Neutrophil (primary cell): ENCODE data around the gene KCTD16.

Source experiments
- H3K27ac ChIP-seq: fragments of 200-600 bp; sonication (generic); 2 replicates; pipeline ENCODE4 v1.5.1; 2016; ENCODE audit warnings: mild to moderate bottlenecking, moderate library complexity
- H3K27me3 ChIP-seq: fragments of 200-600 bp; sonication (generic); 2 replicates; pipeline ENCODE4 v1.6.0; 2016; ENCODE audit warnings: mild to moderate bottlenecking
- H3K36me3 ChIP-seq: fragments of 200-600 bp; sonication (generic); 2 replicates; pipeline ENCODE4 v1.5.1; 2017
- H3K4me1 ChIP-seq, 2 experiments: fragments of 200-600 bp in 1 of 2; sonication (generic) in 1 of 2; 1 replicate in 1 of 2; 2 replicates in 1 of 2; pipeline versions ENCODE4 v1.5.1 to v1.6.1; 2013 to 2016; ENCODE audit warnings: low read depth in 1 of 2, low read length in 1 of 2, mild to moderate bottlenecking in 1 of 2, moderate library complexity in 1 of 2; ENCODE audit not compliant: control insufficient read depth in 1 of 2, insufficient read depth in 1 of 2
- H3K4me3 ChIP-seq, 2 experiments: fragments of 200-600 bp in 1 of 2; sonication (generic) in 1 of 2; 1 replicate in 1 of 2; 2 replicates in 1 of 2; pipeline ENCODE4 v1.5.1; 2013 to 2016; ENCODE audit warnings: low read depth in 1 of 2, low read length in 1 of 2, mild to moderate bottlenecking in 1 of 2, moderate library complexity in 1 of 2
- H3K9me3 ChIP-seq: fragments of 200-600 bp; sonication (generic); 2 replicates; pipeline ENCODE4 v1.5.1; 2016
- CTCF ChIP-seq: fragments of 200-600 bp; sonication (generic); IDR thresholded peaks from 2 replicates; pipeline ENCODE4 v1.5.1; 2016; ENCODE audit warnings: antibody characterized with exemption

KCTD16 gene

GRCh38 chr5:144267961-144268513, 97.4 kb downstream of the KCTD16 start:
- Histone ChIP-seq H3K4me3 (no peak overlapping the region), H3K36me3 (no peaks in the 10 kb centered on the region), H3K27ac (no peak overlapping the region), H3K27me3 (no peaks in the 10 kb centered on the region), H3K4me1 (no peaks in the 10 kb centered on the region), H3K9me3 (no peaks in the 10 kb centered on the region)
- TF ChIP-seq CTCF: no peak

- Histone ChIP-seq H3K27me3 (no peaks in the 10 kb centered on the region), H3K36me3 (no peaks in the 10 kb centered on the region), H3K9me3 (no peaks in the 10 kb centered on the region), H3K27ac (no peak overlapping the region), H3K4me3 (no peak overlapping the region), H3K4me1 (no peaks in the 10 kb centered on the region)
- TF ChIP-seq CTCF: no peak
Observed at GRCh38 chr5:144273232-144274027, 102.8 kb downstream of the KCTD16 start.

GRCh38 chr5:144275329-144275728, 104.7 kb downstream of the KCTD16 start:
- Histone ChIP-seq H3K27ac (no peak overlapping the region), H3K27me3 (no peaks in the 10 kb centered on the region), H3K36me3 (no peaks in the 10 kb centered on the region), H3K9me3 (no peaks in the 10 kb centered on the region), H3K4me1 (no peaks in the 10 kb centered on the region), H3K4me3 (no peak overlapping the region)
- no peak for TF ChIP-seq CTCF

GRCh38 chr5:144276034-144276822, 105.6 kb downstream of the KCTD16 start:
- H3K4me1 ChIP-seq: no peaks in the 10 kb centered on the region
- H3K9me3 ChIP-seq: no peaks in the 10 kb centered on the region
- H3K27me3 ChIP-seq: no peaks in the 10 kb centered on the region
- no peak overlapping the region for H3K27ac ChIP-seq
- H3K4me3 ChIP-seq: no peak overlapping the region
- H3K36me3 ChIP-seq: no peaks in the 10 kb centered on the region
- TF ChIP-seq CTCF: no peak

- Histone ChIP-seq H3K9me3 (no peaks in the 10 kb centered on the region), H3K4me3 (no peak overlapping the region), H3K27me3 (no peaks in the 10 kb centered on the region), H3K27ac (no peak overlapping the region), H3K4me1 (no peaks in the 10 kb centered on the region), H3K36me3 (no peaks in the 10 kb centered on the region)
- no peak for TF ChIP-seq CTCF
Observed at GRCh38 chr5:144281784-144282183, 111.1 kb downstream of the KCTD16 start.
